HG03039 (cell line): ENCODE data around the gene IPO13.

Source experiments
- ATAC-seq: cut with Tn5 transposase; IDR thresholded peaks from one replicate; pipeline ENCODE4 v1.9.1; 2021; ENCODE audit warnings: mild to moderate bottlenecking, moderate library complexity; ENCODE audit not compliant: unreplicated experiment

IPO13 gene

DNA sequence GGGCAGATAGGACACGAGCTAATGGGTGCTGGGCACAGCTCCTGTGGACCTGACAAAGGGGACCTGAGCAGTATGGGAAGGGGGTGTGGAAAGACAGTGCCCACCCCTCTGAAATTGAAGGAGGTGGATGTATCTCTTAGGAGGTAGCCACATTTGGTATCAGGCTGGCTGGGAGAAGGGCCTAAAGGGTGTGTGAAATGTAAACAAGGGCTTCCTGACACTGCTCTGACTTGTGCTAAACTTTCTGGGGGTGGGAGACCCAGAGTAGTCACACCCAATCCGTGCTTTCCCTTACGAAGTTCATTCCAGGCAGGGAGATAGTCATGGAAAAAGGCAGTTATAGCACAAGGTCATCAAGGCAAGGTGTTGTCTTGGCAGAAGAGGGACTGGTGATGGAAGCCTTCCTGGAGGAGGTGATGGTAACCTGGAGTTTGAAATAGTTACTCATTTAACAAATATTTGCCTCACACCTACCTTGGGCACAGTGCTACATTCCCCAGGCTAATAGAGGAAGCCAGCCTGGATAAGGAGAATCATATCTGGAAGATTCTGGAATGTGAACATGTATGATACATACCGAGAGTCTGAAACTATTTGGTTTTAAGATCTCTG lies 39.3 kb downstream of the IPO13 start:
- ATAC-seq = no peak

DNA sequence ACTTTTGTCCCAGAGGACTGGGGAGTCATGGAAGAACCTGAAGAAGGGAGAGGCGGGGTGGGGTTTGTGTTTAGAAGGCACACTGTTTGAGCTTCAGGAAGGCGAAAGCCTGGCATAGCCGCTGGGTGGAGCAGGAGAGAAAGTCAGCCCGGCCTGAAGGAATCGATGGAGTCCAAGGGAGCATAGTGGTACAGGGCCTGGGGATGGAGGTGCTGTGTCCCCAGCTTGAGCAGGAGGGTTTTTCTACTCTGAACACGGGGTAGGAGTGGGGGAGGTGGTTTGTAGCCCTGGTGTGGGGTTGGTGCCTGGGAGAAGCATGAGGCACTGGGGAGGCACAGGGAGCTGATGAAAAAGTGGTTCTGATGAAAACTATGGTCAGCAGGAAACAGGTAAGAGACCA lies 40.0 kb downstream of the IPO13 start:
- no peak for ATAC-seq

DNA sequence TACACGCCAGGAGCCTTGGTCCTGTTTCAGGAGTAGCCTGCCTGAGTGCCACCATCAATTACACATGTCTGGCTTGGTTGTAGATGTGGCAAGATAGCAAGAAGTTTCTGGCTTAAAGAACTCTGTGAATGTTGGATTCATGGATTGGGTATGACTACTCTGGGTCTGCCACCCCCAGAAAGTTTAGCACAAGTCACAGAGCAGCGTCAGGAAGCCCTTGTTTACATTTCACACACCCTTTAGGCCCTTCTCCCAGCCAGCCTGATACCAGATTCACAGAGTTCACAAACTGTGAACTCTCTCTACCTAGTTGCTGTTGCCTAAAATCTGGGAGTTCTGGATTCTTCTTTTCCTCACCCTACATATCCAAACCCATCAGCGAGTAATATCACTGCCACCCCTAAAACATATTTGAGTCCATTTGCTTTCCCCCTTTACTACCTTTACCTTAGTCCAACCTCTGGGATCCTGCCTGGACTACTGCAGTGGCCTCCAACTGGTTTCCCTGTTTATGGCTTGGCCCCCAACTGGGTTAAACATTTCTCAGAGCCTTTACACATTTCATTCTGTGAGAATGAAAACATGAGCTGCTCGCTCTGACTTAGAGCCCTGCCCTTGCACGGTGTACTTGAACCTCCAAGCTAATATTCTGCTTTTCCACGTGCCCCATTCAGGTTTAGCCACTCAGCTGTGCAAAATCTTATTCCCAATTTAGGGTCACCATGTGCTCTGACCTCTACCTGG lies 40.6 kb downstream of the IPO13 start:
- no peak for ATAC-seq

DNA sequence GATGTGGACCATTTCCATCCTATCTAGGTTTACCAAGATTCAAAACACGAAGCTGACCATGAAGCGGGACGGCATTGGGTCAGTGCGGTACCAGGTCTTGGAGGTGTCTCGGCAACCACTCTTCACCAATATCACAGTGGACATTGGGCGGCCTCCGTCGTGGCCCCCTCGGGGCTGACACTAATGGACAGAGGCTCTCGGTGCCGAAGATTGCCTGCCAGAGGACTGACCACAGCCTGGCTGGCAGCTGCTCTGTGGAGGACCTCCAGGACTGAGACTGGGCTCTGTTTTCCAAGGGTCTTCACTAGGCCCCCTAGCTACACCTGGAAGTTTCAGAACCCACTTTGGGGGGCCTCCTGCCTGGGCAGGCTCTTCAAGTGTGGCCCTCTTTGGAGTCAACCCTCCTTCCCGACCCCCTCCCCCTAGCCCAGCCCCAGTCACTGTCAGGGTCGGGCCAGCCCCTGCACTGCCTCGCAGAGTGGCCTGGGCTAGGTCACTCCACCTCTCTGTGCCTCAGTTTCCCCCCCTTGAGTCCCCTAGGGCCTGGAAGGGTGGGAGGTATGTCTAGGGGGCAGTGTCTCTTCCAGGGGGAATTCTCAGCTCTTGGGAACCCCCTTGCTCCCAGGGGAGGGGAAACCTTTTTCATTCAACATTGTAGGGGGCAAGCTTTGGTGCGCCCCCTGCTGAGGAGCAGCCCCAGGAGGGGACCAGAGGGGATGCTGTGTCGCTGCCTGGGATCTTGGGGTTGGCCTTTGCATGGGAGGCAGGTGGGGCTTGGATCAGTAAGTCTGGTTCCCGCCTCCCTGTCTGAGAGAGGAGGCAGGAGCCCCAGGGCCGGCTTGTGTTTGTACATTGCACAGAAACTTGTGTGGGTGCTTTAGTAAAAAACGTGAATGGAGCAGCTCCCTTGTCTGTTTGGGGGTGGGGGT lies 43.8 kb downstream of the IPO13 start:
- no peak for ATAC-seq

DNA sequence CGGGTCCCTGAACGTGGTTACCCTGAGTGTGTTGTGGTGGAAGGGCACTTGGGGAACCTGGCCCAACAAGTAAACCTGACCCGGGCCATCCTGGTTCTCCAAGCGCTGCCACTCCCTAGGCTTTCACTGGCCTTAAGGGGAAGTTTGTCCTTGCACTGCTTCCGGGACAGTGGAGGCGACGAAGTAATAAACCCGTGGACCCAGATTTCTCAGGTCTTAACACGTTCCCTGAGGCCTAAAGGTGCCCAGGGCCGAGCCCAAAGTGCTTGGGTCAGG lies 44.4 kb downstream of the IPO13 start:
- no peak for ATAC-seq

DNA sequence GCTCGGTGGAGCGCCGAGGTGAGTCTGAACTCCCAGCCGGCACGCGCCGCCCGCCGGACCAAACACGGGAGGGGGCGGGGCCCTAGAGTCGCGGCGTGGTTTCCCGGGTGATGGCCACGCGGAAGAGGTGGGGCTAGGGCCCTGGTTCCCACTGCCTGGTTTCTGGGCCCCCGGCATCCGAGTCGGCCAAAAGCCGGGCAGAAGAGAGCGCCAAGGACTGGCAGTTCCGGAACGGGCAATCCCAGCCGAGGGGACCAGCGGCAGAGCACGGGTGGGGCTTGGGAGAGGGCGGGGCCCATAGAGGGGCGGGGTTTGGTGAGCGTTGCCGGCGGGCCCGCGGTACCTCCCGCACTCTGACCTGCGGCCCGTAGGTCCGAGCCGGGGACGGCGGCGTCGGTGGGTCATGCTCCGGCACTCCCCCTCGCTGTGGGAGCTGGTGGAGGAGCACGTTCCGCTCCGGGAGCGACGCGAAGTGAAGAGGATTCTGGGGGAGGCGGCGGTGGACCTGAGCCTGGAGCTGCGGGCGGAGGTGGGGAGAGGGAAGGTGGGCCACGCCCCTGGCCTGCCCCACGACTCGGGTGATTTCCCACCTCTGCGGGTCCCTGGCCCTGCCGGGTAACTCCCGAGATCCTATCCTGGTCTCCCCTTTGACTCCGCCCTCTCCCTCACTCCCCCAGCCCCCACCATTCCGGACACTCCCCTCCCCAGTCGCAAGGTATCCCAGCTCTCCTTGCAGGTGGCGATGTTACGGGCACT lies 44.9 kb downstream of the IPO13 start, which contains the start of gene CCDC24:
TSS of gene CCDC24 (plus strand) at position 124 of the 756 bp plus-strand sequence. CDS start at position 404, 280 bp downstream.
- ATAC-seq = peak; percentile 59

DNA sequence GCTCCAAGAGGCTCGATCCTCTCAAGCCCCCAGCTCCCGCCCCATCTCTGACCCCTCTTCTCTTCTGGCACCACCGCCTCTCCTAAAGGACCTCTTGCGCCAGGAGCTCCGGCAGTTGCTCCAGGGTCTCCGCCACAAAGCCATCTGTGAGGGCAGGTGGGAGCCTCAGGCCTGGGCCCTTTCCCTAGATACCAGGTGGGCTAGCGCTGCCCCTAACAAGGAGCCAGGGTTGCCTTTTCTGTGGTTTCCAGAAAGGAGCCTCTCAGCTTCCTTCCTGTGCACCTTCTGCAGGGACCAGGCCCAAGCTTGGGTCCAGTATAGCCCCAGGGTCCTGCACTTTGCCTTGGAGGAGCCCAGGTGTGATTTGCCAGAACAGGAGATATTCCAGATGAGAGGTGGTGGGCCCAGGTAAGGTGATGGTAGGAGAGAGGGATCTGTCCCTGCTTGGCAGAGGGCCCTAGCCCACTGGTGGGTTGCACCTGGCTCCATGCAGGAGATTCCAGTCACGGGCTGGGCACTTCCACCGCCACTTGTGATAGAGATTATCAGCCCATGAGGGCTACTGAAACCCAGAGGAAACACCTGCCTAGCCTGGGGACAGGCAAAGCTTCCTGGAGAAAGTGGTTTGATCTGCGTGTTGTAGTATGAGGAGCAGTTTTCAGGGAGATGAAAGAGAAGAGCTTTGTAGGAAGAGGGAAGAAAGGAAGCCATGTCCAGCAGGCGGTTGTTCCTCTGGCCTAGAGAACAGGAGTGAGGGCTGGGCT lies 45.7 kb downstream of the IPO13 start:
- no peak for ATAC-seq

DNA sequence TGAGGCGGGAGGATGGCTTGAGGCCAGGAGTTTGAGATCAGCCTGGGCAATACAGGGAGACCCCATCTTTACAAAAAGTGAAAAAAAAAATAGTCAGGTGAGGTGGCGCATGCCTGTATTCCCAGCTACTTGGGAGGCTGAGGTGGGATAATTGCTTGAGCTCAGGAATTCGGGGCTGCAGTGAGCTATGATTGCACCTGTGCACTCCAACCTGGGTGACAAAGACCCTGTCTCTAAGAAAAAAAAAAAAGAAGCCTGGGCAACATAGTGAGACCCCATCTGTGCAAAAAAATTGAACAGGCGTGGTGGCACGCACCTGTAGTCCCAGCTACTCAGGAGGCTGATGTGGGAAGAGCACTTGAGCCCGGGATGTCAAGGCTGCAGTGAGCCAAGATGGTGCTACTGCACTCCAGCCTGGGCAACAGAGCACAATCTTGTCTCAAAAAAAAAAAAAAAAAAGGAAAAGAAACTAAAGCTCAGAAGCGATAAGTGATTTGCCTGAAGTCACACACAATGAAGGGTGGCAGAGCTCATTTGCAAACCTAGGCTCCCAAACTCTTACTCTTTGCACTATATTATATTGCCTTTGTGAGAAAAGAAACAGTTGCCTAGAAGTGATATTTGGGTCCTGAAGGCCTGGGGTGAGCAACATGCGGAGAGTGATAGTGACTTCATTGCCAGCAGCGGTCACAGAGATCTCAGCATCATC lies 46.6 kb downstream of the IPO13 start:
- ATAC-seq = no peak

DNA sequence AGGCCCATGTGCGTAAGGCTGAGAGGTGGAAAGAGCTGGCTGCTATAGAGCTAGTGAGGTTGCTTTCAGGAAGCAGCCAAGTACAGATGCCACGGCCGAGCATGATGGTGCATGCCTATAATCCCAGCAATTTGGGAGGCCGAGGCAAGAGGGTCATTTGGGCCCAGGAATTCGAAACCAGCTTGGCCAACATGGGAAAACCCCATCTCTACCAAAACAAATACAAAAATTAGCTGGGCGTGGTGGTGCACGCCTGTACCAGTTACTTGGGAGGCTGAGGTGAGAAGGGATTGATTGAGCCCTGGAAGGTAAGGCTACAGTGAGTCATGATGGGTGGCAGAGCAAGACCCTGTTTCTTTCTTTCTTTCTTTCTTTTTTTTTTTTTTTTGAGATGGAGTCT lies 47.3 kb downstream of the IPO13 start:
- no peak for ATAC-seq

DNA sequence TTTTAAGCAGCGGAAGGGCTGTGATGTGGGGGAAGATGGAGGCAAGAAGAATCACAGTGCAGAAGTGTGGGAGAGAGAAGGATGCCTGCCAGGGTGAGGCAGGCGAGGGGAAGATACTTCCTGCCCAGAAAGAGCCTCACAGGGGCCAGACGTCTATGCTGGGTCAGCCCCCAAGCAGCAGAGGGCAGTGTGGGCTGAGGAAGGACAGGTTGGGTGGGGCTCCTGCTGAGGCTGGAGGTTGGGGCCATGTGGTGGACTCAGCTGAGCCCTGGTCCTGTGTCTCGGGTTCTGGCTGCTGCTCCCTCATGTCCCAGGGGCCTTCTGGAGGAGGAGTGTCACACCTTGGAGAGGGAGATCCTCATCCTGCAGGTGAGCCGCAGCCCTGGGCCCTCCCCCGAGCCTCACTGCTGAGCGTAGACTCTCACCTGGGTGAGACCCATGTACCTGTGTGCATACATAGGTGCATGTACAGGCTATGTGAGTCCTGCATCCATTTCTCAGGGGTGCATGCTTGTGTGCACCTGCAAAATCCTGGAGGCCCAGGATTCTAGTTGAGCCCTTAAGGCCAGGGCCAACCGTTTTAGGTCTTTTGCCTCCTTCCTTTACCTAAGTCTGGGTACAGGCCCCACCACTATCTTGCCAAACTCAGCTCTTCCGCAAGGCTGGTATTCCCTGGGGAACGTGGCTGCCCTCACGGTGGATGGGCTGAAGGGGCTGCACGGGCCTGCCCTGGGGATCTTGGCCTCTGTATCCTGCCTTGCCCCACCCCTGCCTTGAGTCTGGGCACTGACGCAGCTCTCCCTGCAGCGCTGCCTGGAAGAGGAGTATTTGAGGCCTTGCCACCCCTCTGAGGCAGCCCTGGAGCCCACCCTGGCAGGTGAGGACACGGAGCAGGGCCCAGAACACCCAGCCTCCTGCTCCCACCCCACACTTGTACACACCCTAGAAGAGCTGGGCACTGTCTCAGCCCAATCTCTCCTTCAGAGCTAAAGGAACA lies 48.3 kb downstream of the IPO13 start:
- ATAC-seq = no peak

DNA sequence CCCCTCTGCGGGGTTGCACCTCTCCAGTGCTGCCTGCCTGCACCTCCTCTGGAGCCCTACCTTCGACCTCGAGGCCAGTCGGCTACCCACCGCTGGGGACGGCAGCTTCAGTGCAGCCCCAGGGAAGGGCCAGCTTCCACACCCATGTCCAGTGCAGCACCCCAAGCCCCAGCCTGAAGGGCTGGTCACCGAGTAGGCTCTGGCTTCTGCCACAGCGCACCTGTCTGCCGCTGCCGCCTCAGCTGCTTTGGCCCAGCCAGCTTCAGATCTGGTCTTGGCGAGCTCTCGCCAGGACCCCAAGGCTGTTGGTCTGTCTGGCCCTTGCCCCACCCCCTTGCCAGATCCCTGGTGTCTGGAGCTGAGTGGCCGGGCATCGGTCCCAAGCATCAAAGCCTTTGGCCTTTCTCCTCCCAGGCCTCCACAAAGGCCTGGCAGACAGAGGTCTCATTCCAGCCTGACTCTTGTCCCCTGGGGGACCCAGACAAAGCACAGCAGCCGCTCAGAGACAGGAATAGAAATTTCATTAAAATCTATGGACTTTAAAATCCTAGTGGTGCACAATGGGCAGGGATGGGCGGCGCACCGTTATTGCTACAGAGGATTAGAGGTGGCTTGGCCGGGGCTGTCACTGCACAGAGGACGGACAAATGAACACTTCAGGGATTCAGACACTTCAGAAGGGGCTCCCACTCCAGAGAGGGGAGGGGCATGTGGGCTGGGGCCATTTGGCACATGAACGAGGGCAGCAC lies 49.4 kb downstream of the IPO13 start:
- ATAC-seq = no peak

DNA sequence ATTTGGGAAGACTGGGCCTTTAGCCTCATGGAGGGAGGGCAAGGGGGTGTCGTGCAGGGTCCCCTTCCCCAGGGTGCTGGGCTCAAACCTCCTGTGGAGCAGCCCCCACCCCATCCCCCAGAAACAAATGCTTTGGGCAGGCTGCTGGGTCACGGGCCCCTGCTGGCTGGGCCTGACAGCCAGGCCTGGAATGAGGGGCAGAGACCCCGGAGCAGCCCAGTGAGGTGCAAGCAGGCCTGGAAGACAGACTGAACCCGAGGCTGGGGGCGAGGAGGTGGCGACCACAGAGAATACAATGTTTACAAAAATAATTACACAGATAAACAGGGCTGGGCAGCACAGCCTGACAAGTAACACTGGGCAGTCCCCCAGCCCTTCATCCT lies 50.0 kb downstream of the IPO13 start:
- ATAC-seq = no peak

DNA sequence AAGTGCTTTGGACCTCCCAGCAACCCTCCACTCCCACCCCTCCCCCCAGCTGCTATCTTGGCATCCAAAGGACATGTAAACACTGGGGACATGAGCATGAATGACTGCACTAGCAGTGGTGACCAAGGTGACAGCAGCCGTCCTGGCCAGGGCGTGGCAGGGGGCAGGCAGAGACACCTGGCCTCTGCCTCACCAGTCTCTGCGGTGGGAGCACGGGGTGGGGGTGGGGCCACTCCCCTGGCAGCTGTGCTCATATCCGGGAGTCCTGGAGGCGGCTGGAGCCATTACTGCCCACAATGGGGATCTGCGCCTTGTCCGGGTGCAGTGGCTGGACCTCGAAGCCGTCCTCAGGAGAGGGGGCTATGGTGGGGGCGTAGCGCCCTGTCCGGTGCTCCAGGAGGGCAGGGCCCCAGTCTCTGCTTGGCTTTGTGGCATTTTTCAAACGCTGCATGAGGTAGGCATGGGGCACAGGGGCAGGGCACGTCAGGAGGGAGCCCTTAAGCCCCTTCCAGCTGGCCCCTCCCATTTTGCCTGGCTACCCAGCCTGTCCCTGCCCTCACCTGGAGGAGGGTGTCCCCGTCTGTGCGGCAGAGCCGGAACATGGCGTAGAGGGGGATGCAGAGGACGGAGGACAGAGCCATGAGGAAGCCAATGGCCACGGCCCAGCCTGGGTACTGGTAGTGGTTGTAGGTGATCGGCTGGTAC lies 50.7 kb downstream of the IPO13 start:
- ATAC-seq = no peak

DNA sequence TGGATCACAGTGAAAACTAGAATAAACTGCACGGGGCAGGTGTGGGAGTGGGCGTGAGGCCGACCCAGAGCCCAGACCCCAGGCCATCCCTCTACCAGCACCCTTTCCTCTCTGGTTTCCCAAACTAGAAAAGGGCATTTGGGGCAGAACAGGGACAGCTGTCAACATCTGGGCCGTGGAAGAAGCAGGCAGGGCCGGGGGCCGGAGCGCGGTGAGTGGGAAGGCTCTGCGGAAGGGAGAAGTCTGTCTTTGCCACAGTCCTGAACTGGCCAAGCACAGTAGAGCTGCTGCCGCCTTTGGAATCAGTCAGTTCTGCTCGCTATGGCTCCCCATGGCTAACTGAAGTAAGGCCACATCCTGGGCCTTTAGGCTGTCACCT lies 51.2 kb downstream of the IPO13 start:
- no peak for ATAC-seq

DNA sequence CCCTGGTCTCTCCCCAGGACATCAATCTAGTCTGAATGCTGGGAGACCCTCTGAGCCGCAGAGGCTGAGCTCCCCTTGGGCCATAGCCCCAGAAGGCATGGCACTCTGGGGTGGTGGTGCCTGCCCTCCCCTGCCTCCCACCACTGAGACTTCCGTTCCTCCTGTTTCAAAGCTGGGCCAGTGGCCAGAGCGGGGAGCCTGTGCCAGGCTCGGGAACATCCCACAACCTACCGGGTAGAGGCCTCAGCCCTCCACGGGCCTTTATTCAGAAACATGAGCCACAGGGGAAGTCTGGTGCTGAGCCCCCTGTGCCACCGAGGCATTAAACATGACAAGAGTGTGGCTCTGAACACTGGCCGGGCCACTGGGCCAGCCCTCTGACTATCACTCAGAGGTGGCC lies 52.7 kb downstream of the IPO13 start:
- no peak for ATAC-seq

DNA sequence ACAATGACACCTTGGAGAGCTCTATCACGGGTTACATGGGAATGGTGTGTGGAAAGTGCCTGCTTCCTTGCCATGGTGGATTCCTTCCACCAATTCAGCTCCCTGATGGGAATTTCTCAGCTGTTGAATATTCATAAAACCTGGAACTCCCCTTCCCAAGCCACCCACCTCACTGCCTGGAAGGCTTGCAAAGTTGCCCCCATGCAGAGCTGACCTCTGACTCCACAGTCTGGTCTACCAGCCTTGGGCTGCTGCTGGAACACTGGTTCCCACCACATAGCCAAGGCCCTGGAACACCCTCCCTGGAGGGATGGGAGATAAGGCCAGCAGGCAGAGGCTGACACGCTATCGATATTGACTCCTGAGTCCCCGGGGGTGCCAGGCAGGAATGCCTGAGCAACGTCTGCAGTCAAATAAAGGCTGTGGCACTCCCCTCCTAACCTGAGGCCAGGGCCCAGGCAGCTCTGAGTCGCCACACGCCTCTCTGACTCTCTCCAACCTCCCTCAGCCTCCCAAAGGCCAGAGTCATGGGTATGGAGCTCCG lies 53.4 kb downstream of the IPO13 start:
- no peak for ATAC-seq

DNA sequence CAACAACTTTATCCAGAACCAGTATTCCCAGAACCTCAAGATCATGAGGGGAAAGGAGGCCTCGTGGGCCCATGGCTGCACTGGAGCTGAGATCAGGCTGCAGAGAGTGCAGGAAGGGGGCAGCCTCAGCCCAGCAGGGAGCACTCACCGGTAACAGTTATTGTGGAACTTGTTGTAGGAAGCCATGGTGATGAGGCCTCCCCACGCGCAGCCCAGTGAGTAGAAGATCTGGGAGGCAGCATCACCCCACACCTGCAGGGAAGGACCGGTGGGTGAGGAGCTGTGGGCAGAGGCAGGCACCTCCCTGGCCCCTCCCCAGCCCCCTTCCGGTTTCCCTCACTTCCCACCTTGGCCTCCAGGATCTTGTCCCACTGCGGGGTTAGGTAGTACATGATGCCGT lies 55.4 kb downstream of the IPO13 start:
- ATAC-seq = no peak
